ENCODE measurements around the gene TBC1D14. TPM values are rescaled to one million over a fixed set of nuclear protein-coding genes. Genes with fewer than 3 reads are reported as not detected.

The TBC1D14 gene
- total and polyA plus RNA-seq, 5 donors from 2014 or later, result 46.6 to 67.7 (median 52.2) TPM

GRCh38 chr4:7027284-7027683, 117.7 kb downstream of the TBC1D14 start:
- H3K4me3 Mint-ChIP-seq, result no peak overlapping the region
- no peak overlapping the region for H3K4me3 ChIP-seq (ENCODE audit: low read depth, low read length)
- H3K4me1 ChIP-seq (ENCODE audit: control insufficient read depth, insufficient read depth, low read length, poor library complexity, severe bottlenecking), result no peaks in the 10 kb centered on the region
- no peak for DNase-seq
- no peak overlapping the region for H3K27ac Mint-ChIP-seq
- no peak overlapping the region for H3K27ac ChIP-seq (ENCODE audit: insufficient read depth, low read length, poor library complexity, severe bottlenecking)
- H3K27me3 ChIP-seq (ENCODE audit: control insufficient read depth, insufficient read depth, low read length), result no peaks in the 10 kb centered on the region
- H3K9me3 Mint-ChIP-seq, result no peaks in the 10 kb centered on the region
- H3K36me3 Mint-ChIP-seq, result peaks cover 42% of the 10 kb centered on the region
- H3K9me3 ChIP-seq (ENCODE audit: control insufficient read depth in 2 of 2, low read length in 2 of 2), result no peaks in the 10 kb centered on the region
- ATAC-seq (ENCODE audit: low read depth in 2 of 2), result no peak
- H3K27me3 Mint-ChIP-seq, result peaks cover 4% of the 10 kb centered on the region
- peaks cover 90% of the 10 kb centered on the region for H3K36me3 ChIP-seq (ENCODE audit: control insufficient read depth, insufficient read depth, low read length)
- peaks cover 0 to 5% (median 2%) of the 10 kb centered on the region in 4 donors for H3K4me1 Mint-ChIP-seq

DNA sequence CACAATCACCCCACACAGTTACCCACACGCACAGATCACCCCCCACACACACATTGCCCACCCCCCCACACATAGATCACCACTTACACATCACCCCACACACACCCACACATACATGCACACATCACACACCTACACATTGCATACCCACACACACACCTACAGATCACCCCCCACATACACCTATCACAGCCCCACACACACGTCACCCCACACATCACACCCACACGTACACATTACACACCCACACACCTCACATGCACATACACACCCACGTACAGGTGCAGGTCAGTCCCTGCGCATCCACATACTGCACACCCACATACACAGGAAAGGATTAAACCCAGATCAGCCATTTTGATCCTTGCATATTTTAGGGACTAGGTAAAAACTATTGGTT, 118.3 kb downstream of the TBC1D14 start:
- H3K36me3 Mint-ChIP-seq, result peaks cover 44% of the 10 kb centered on the region
- peaks cover 4% of the 10 kb centered on the region for H3K27me3 Mint-ChIP-seq
- H3K36me3 ChIP-seq (ENCODE audit: control insufficient read depth, insufficient read depth, low read length), result peaks cover 90% of the 10 kb centered on the region
- DNase-seq (no peak), ATAC-seq (ENCODE audit: low read depth in 2 of 2) (no peak)
- peak overlapping the region in 2 of 3 donors; percentile 46 to 73 for H3K27ac Mint-ChIP-seq
- no peaks in the 10 kb centered on the region for H3K27me3 ChIP-seq (ENCODE audit: control insufficient read depth, insufficient read depth, low read length)
- H3K9me3 ChIP-seq (ENCODE audit: control insufficient read depth in 2 of 2, low read length in 2 of 2), result no peaks in the 10 kb centered on the region
- no peaks in the 10 kb centered on the region for H3K9me3 Mint-ChIP-seq
- no peak overlapping the region for H3K27ac ChIP-seq (ENCODE audit: insufficient read depth, low read length, poor library complexity, severe bottlenecking)
- H3K4me1 ChIP-seq (ENCODE audit: control insufficient read depth, insufficient read depth, low read length, poor library complexity, severe bottlenecking), result no peaks in the 10 kb centered on the region
- H3K4me1 Mint-ChIP-seq, result peaks cover 0 to 5% (median 2%) of the 10 kb centered on the region in 4 donors
- no peak overlapping the region for H3K4me3 ChIP-seq (ENCODE audit: low read depth, low read length)
- peak overlapping the region in 1 of 4 donors; percentile 32 for H3K4me3 Mint-ChIP-seq

GRCh38 chr4:7029212-7029611, 119.6 kb downstream of the TBC1D14 start:
- no peak for DNase-seq
- Mint-ChIP-seq H3K27me3 (peaks cover 4% of the 10 kb centered on the region), H3K9me3 (no peaks in the 10 kb centered on the region), H3K4me1 (peaks cover 0 to 5% (median 2%) of the 10 kb centered on the region in 4 donors), H3K4me3 (no peak overlapping the region), H3K27ac (no peak overlapping the region), H3K36me3 (peaks cover 44% of the 10 kb centered on the region)
- Histone ChIP-seq H3K9me3 (ENCODE audit: control insufficient read depth in 2 of 2, low read length in 2 of 2) (no peaks in the 10 kb centered on the region), H3K27me3 (ENCODE audit: control insufficient read depth, insufficient read depth, low read length) (no peaks in the 10 kb centered on the region), H3K36me3 (ENCODE audit: control insufficient read depth, insufficient read depth, low read length) (peaks cover 79% of the 10 kb centered on the region), H3K27ac (ENCODE audit: insufficient read depth, low read length, poor library complexity, severe bottlenecking) (no peak overlapping the region), H3K4me3 (ENCODE audit: low read depth, low read length) (no peak overlapping the region), H3K4me1 (ENCODE audit: control insufficient read depth, insufficient read depth, low read length, poor library complexity, severe bottlenecking) (no peaks in the 10 kb centered on the region)
- ATAC-seq (ENCODE audit: low read depth in 2 of 2), result no peak

DNA sequence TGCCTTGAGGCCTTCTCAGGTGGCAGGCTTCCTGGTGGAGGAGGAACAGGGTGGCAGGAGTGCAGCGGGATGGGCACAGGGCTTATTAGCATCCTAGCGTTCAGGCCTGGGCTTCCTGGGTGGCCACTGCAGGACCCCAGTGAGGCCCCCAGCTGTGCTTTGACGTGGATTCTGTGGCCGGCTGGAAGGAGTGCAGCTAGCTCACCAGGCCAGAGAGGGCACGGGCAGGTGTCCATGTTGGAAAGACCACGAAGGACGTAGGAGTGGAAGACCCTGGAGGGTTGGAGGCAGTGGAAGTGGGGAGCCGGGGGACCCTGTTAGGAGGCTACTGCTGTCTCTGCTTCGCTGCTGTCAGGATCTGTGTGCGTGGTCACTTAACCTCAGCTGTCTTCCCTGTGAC, 120.3 kb downstream of the TBC1D14 start:
- no peak for DNase-seq
- no peak for ATAC-seq (ENCODE audit: low read depth in 2 of 2)
- H3K27ac Mint-ChIP-seq, result no peak overlapping the region
- H3K36me3 ChIP-seq (ENCODE audit: control insufficient read depth, insufficient read depth, low read length), result peaks cover 72% of the 10 kb centered on the region
- H3K4me3 ChIP-seq (ENCODE audit: low read depth, low read length), result no peak overlapping the region
- H3K9me3 ChIP-seq (ENCODE audit: control insufficient read depth in 2 of 2, low read length in 2 of 2), result no peaks in the 10 kb centered on the region
- no peaks in the 10 kb centered on the region for H3K4me1 ChIP-seq (ENCODE audit: control insufficient read depth, insufficient read depth, low read length, poor library complexity, severe bottlenecking)
- peaks cover 38% of the 10 kb centered on the region for H3K36me3 Mint-ChIP-seq
- H3K4me1 Mint-ChIP-seq, result peaks cover 0 to 5% (median 2%) of the 10 kb centered on the region in 4 donors
- no peaks in the 10 kb centered on the region for H3K9me3 Mint-ChIP-seq
- no peak overlapping the region for H3K27ac ChIP-seq (ENCODE audit: insufficient read depth, low read length, poor library complexity, severe bottlenecking)
- H3K27me3 ChIP-seq (ENCODE audit: control insufficient read depth, insufficient read depth, low read length), result no peaks in the 10 kb centered on the region
- H3K4me3 Mint-ChIP-seq, result no peak overlapping the region
- H3K27me3 Mint-ChIP-seq, result peaks cover 4% of the 10 kb centered on the region

DNA sequence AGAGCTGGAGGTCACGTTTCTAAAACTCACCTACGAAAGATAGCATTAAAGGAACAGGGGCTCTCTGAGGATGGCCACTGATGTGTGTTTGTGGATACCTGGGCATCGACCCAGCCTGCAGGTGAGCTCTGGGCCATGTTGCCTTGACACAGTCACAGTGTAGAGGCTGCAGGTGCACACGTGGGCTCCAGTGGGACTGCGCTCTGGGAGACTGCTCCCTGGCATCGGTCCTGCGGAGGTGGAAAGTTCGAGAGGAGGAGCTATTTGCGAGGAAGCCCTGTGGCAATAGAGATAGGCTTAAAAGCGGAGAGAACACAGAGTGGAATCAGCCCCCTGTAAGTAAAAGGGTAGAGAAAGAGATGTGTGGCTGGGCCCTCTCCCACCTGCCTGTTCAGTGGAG, 121.2 kb downstream of the TBC1D14 start:
- H3K4me1 ChIP-seq (ENCODE audit: control insufficient read depth, insufficient read depth, low read length, poor library complexity, severe bottlenecking), result no peaks in the 10 kb centered on the region
- H3K27me3 Mint-ChIP-seq, result peaks cover 4% of the 10 kb centered on the region
- no peaks in the 10 kb centered on the region for H3K9me3 ChIP-seq (ENCODE audit: control insufficient read depth in 2 of 2, low read length in 2 of 2)
- H3K36me3 Mint-ChIP-seq, result peaks cover 37% of the 10 kb centered on the region
- H3K36me3 ChIP-seq (ENCODE audit: control insufficient read depth, insufficient read depth, low read length), result peaks cover 63% of the 10 kb centered on the region
- ATAC-seq (ENCODE audit: low read depth in 2 of 2), result no peak
- H3K27ac ChIP-seq (ENCODE audit: insufficient read depth, low read length, poor library complexity, severe bottlenecking), result no peak overlapping the region
- H3K27ac Mint-ChIP-seq, result no peak overlapping the region
- H3K4me3 Mint-ChIP-seq, result peak overlapping the region in 1 of 4 donors; percentile 58
- peaks cover 2 to 5% (median 3%) of the 10 kb centered on the region in 4 donors for H3K4me1 Mint-ChIP-seq
- no peaks in the 10 kb centered on the region for H3K27me3 ChIP-seq (ENCODE audit: control insufficient read depth, insufficient read depth, low read length)
- no peak overlapping the region for H3K4me3 ChIP-seq (ENCODE audit: low read depth, low read length)
- H3K9me3 Mint-ChIP-seq, result no peaks in the 10 kb centered on the region
- DNase-seq, result no peak

DNA sequence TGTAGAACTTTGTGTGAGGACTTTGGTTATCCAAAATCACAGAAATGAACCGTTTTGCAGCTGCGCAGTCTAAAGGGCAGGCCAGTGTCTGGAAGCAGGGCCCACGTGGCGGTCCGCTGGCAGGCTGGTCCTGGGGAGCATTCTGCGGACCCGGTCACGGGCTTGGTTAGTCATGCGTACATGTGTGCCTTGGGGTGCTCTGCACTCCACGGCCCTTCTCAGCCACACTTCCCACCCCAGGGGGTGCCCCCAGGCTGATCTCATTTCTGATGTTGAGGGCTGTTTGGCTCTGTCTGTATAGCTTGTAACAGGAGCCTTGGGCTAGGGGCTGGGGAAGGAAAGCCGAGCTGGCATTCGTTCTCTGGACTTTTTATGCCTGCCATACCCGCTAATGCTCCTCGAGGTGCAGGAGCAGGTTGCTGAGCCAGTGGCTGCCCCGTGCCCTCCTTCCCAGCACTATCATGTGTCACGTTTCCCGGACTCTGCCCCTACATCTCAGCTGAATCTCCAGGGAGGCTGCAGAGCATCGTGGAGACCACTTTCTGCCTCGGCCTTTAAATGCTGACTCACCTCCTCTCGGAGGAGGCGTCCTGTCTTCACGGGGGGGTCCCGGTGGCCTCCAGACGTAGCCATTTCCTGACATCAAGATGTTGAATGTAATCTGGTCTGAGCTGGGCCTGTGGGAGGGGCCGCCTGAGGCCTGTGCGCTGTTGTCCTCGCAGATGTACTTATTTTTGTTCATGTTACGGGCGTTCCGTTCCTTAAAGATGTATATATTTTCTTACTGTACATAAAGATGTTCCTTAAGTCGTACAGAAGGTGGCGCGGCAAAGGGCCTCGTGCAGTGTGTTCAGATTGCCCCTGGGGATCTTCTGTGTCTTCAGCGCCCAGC, 122.2 kb downstream of the TBC1D14 start:
- Mint-ChIP-seq H3K27ac (no peak overlapping the region), H3K27me3 (peaks cover 4% of the 10 kb centered on the region), H3K4me3 (no peak overlapping the region), H3K4me1 (peaks cover 2 to 5% (median 3%) of the 10 kb centered on the region in 4 donors), H3K36me3 (peaks cover 29% of the 10 kb centered on the region), H3K9me3 (no peaks in the 10 kb centered on the region)
- H3K27me3 ChIP-seq (ENCODE audit: control insufficient read depth, insufficient read depth, low read length), result no peaks in the 10 kb centered on the region
- H3K4me3 ChIP-seq (ENCODE audit: low read depth, low read length), result no peak overlapping the region
- no peak overlapping the region for H3K27ac ChIP-seq (ENCODE audit: insufficient read depth, low read length, poor library complexity, severe bottlenecking)
- H3K9me3 ChIP-seq (ENCODE audit: control insufficient read depth in 2 of 2, low read length in 2 of 2), result no peaks in the 10 kb centered on the region
- DNase-seq (no peak), ATAC-seq (ENCODE audit: low read depth in 2 of 2) (no peak)
- H3K4me1 ChIP-seq (ENCODE audit: control insufficient read depth, insufficient read depth, low read length, poor library complexity, severe bottlenecking), result no peaks in the 10 kb centered on the region
- H3K36me3 ChIP-seq (ENCODE audit: control insufficient read depth, insufficient read depth, low read length), result peaks cover 54% of the 10 kb centered on the region

DNA sequence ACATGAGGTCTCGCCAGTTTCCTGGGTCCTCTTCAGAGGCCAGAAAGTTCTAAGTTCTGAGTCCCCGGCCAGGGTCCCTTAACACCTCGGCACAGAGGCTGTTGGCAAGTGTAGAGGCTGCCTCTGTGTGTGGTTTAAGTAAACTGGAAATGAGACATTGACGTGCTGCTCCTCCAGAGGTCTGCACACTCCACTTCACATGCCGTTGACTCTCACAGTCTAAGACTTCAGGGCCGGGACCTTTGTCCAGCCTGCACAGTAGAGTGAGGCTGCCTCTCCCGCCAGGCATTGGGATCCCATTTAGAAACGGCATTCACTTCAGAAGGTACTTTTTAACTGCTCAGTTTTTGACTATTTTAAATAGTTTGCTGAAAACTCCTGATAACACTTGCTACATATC, 123.0 kb downstream of the TBC1D14 start:
- no peak overlapping the region for H3K4me3 ChIP-seq (ENCODE audit: low read depth, low read length)
- H3K9me3 ChIP-seq (ENCODE audit: control insufficient read depth in 2 of 2, low read length in 2 of 2), result no peaks in the 10 kb centered on the region
- H3K27ac ChIP-seq (ENCODE audit: insufficient read depth, low read length, poor library complexity, severe bottlenecking), result no peak overlapping the region
- peaks cover 47% of the 10 kb centered on the region for H3K36me3 ChIP-seq (ENCODE audit: control insufficient read depth, insufficient read depth, low read length)
- Mint-ChIP-seq H3K9me3 (no peaks in the 10 kb centered on the region), H3K36me3 (peaks cover 23% of the 10 kb centered on the region), H3K4me3 (no peak overlapping the region), H3K4me1 (peaks cover 2 to 11% (median 6%) of the 10 kb centered on the region in 4 donors), H3K27ac (no peak overlapping the region), H3K27me3 (peaks cover 4% of the 10 kb centered on the region)
- no peaks in the 10 kb centered on the region for H3K4me1 ChIP-seq (ENCODE audit: control insufficient read depth, insufficient read depth, low read length, poor library complexity, severe bottlenecking)
- DNase-seq, result no peak
- no peak for ATAC-seq (ENCODE audit: low read depth in 2 of 2)
- H3K27me3 ChIP-seq (ENCODE audit: control insufficient read depth, insufficient read depth, low read length), result no peaks in the 10 kb centered on the region
